K562 (cell line): ENCODE measurements around the gene TMCC1. TPM values are rescaled to one million over a fixed set of nuclear protein-coding genes. Genes with fewer than 3 reads are reported as not detected.

Experiments
- CHAMP1 ChIP-seq: fragments of 450-650 bp; IDR thresholded peaks from 2 replicates; pipeline ENCODE4 v1.6.1; 2016; ENCODE audit warnings: mild to moderate bottlenecking
- CREM ChIP-seq: IDR thresholded peaks from 2 replicates; pipeline ENCODE4 v1.6.1; 2014; ENCODE audit warnings: antibody characterized with exemption, low read depth
- EGR1 ChIP-seq: fragments of 450-650 bp; conservative IDR thresholded peaks from 2 replicates; pipeline ENCODE4 v1.6.1; 2017; ENCODE audit warnings: mild to moderate bottlenecking
- HMGN3 ChIP-seq: IDR thresholded peaks from 2 replicates; pipeline ENCODE4 v1.6.1; 2011; ENCODE audit warnings: borderline replicate concordance, low read depth, mild to moderate bottlenecking, mixed read lengths, low read length; ENCODE audit not compliant: insufficient read length; ENCODE audit errors: extremely low read depth
- KDM5B ChIP-seq: fragments of 200-600 bp; sonication (generic); IDR thresholded peaks from 2 replicates; pipeline ENCODE4 v1.6.1; 2012; ENCODE audit warnings: low read depth, mild to moderate bottlenecking, moderate library complexity, low read length, control low read depth, inconsistent platforms; ENCODE audit not compliant: insufficient replicate concordance
- RBBP5 ChIP-seq: fragments of 200-600 bp; sonication (generic); IDR thresholded peaks from 2 replicates; pipeline ENCODE4 v1.6.1; 2012; ENCODE audit warnings: borderline replicate concordance, mild to moderate bottlenecking, low read length, control low read depth, inconsistent platforms; ENCODE audit not compliant: insufficient read depth, poor library complexity, severe bottlenecking
- RREB1 ChIP-seq: fragments of 250-450 bp; sonication (Bioruptor Pico); IDR thresholded peaks from 2 replicates; pipeline ENCODE4 v1.4.0; 2020
- SMAD4 ChIP-seq: fragments of 250-450 bp; sonication (Bioruptor Pico); conservative IDR thresholded peaks from 2 replicates; pipeline ENCODE4 v1.8.0; 2021; ENCODE audit warnings: inconsistent platforms, mild to moderate bottlenecking, moderate library complexity
- TAF7 ChIP-seq: fragments of 450-650 bp; IDR thresholded peaks from 2 replicates; pipeline ENCODE4 v1.6.1; 2016; ENCODE audit warnings: missing genetic modification characterization, missing compliant biosample characterization
- ZNF143 ChIP-seq: sonication (generic); formaldehyde crosslinking; IDR thresholded peaks from 2 replicates; pipeline ENCODE4 v1.9.0; 2022; ENCODE audit warnings: mild to moderate bottlenecking, missing genetic modification reagents
- ZNF518B ChIP-seq: fragments of 250-450 bp; sonication (Bioruptor Pico); IDR thresholded peaks from 2 replicates; pipeline ENCODE4 v1.5.0; 2021; ENCODE audit warnings: mild to moderate bottlenecking, moderate library complexity
- ZNF740 ChIP-seq, 3 experiments: fragments of 200-800 bp in 1 of 3; sonication (Bioruptor generic) in 1 of 3; sonication (generic) in 1 of 3; formaldehyde crosslinking in 1 of 3; IDR thresholded peaks; 2 replicates each; pipeline versions ENCODE4 v1.6.1 to v1.8.0; 2016 to 2022; ENCODE audit warnings: mild to moderate bottlenecking in 2 of 3, missing compliant biosample characterization in 2 of 3, missing genetic modification characterization in 2 of 3, missing genetic modification reagents in 1 of 3
- polyA plus RNA-seq, 8 experiments: library from polyadenylated mRNA; depleted of rRNA in 4 of 8; stranded (reverse) in 5 of 8; unstranded in 3 of 8; fragments of >200 nt; fragmentation: Nextera tagmentation in 2 of 8; fragmentation: Illumina TruSeq in 1 of 8; extraction: Ambion mirVana in 2 of 8; extraction: Trizol in 1 of 8; gene quantifications; 2 replicates each; pipeline versions ENCODE4 v1.2.1 to v1.2.3, GENCODE V29; 2011 to 2014; ENCODE audit warnings: inconsistent platforms in 1 of 8, missing spikeins in 1 of 8
- total RNA-seq, 7 experiments: library from RNA; depleted of rRNA in 6 of 7; stranded (reverse); fragments of >200 nt in 6 of 7; fragmentation: Illumina TruSeq in 2 of 7; extraction: Trizol in 2 of 7; gene quantifications; 2 replicates each; pipeline versions ENCODE4 v1.2.1 to v1.2.3, GENCODE V29; 2011 to 2021; ENCODE audit warnings: low replicate concordance in 1 of 7

TMCC1 gene
- total and polyA plus RNA-seq, 9 of the 15 experiments (the other 6 are each of a cell fraction or from before 2014, with no cell fraction given) = 0.89 to 8.7 (median 4.0) TPM

GRCh38 chr3:129892857-129893580, 492 bp downstream of the TMCC1 start (continued):
- TF ChIP-seq EGR1 (peak; percentile 11; the same call in 1 of the 2 replicates), ZNF740 (CRISPR knock-in tag; IDR thresholded peaks at IDR 0.05) (peak; percentile 81; the same call in 1 of the 2 replicates), ZNF740 (tag; IDR thresholded peaks at IDR 0.05) (peak in 1 of 2 experiments; percentile 58; a peak in 1 of 4 replicates), CREM (peak; percentile 5; the same call in 1 of the 2 replicates), RREB1 (0 out of 2 replicates have a peak, but pooled peaks have one; percentile 62), SMAD4 (CRISPR knock-in tag) (0 out of 2 replicates have a peak, but pooled peaks have one; percentile 37), TAF7 (no peak), RBBP5 (peak; percentile 66), CHAMP1 (no peak), ZNF518B (CRISPR knock-in tag) (no peak), HMGN3 (peak; percentile 46), ZNF143 (CRISPR knock-in tag) (no peak), KDM5B (peak; percentile 26)
